NB4 (cell line): ENCODE measurements around the gene LRRC61.
"Not testable (repeated sequence)": the region's sequence is repeated elsewhere in the genome, so short reads cannot be mapped to it uniquely, and the experiment has no call there.

ENCODE experiments used
- CTCF ChIP-seq: IDR thresholded peaks from one replicate; pipeline ENCODE4 v1.5.1; 2012; ENCODE audit warnings: low read depth, low read length
- MYC ChIP-seq: IDR thresholded peaks from 2 replicates; pipeline ENCODE4 v1.6.1; 2011; ENCODE audit warnings: low read depth, low read length
- POLR2A ChIP-seq: IDR thresholded peaks from 2 replicates; pipeline ENCODE4 v1.6.1; 2011; ENCODE audit warnings: mild to moderate bottlenecking; ENCODE audit not compliant: insufficient read length; ENCODE audit errors: extremely low read depth
- TF ChIP-seq, protein P1 (sequence below): IDR thresholded peaks from 2 replicates; pipeline ENCODE4 v1.6.1; 2011; ENCODE audit warnings: low read depth, low read length

DNA sequence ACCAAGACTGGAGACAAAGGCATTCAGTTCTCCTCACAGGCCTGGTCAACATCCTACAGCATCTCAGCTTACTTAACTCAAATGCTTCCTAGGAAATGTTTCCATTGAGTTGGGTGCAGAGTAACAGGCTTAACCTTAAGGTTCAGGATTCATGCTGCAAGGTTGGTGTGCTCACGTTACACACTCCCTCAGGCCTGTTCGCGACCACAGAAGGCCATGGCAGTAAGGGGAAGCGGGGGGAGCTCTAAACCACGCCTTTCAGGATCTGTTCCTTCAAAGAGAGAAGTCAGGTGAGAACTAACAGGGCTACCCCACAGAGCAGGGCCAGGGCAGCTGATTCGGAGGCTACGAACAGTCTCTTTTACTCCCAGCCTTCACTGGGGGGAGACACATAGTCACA, 35.3 kb upstream of the LRRC61 start:
- TF ChIP-seq CTCF, POLR2A, MYC: not testable (repeated sequence)
- TF ChIP-seq, protein P1, sequence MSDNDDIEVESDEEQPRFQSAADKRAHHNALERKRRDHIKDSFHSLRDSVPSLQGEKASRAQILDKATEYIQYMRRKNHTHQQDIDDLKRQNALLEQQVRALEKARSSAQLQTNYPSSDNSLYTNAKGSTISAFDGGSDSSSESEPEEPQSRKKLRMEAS = not testable (repeated sequence)
